Common myeloid progenitor, CD34-positive (primary cell): Measurements from ENCODE around the gene CIRBP.

Experiments
- CTCF ChIA-PET: fragments of 350-600 bp; sonication (Branson Sonifier 250); formaldehyde crosslinking; loops from one replicate; lab custom pipeline; 2021; ENCODE audit warnings: antibody characterized with exemption; lab: Charles Lee
- POLR2A ChIA-PET: fragments of 350-600 bp; sonication (Branson Sonifier 250); formaldehyde crosslinking; loops from one replicate; lab custom pipeline; 2021; ENCODE audit warnings: antibody characterized with exemption; lab: Charles Lee
- DNase-seq, 3 donors: peaks; one replicate each; pipeline versions ENCODE4 v3.0.0 to v3.0.0-alpha.2; 2013
- H3K27ac ChIP-seq, 2 experiments: 1 replicate in 1 of 2; 2 replicates in 1 of 2; pipeline ENCODE4 v1.7.0; 2013; ENCODE audit warnings: inconsistent platforms in 2 of 2, low read length in 2 of 2, mild to moderate bottlenecking in 2 of 2, low read depth in 1 of 2, moderate library complexity in 1 of 2; ENCODE audit not compliant: severe bottlenecking in 2 of 2, insufficient read depth in 1 of 2, poor library complexity in 1 of 2
- H3K27me3 ChIP-seq, 5 experiments: replicated peaks in 2 of 5; 1 replicate in 3 of 5; 2 replicates in 2 of 5; pipeline versions ENCODE4 v1.6.1 to v1.7.0; 2013; ENCODE audit warnings: low read length in 4 of 5, mild to moderate bottlenecking in 2 of 5, moderate library complexity in 2 of 5, inconsistent platforms in 1 of 5; ENCODE audit not compliant: insufficient read depth in 5 of 5, control insufficient read depth in 4 of 5
- H3K36me3 ChIP-seq, 4 experiments: 1 replicate in 2 of 4; 2 replicates in 2 of 4; pipeline versions ENCODE4 v1.6.1 to v1.7.0; 2013; ENCODE audit warnings: low read length in 3 of 4, control low read depth in 1 of 4, mild to moderate bottlenecking in 1 of 4; ENCODE audit not compliant: control insufficient read depth in 4 of 4, insufficient read depth in 4 of 4
- H3K4me1 ChIP-seq, 4 experiments: 1 replicate in 3 of 4; 2 replicates in 1 of 4; pipeline versions ENCODE4 v1.6.1 to v1.7.1; 2013; ENCODE audit warnings: low read length in 3 of 4, mild to moderate bottlenecking in 3 of 4, control low read depth in 1 of 4, inconsistent platforms in 1 of 4, moderate library complexity in 1 of 4; ENCODE audit not compliant: control insufficient read depth in 4 of 4, insufficient read depth in 4 of 4; ENCODE audit errors: control extremely low read depth in 1 of 4
- H3K4me3 ChIP-seq, 7 experiments: 1 replicate in 4 of 7; 2 replicates in 3 of 7; pipeline versions ENCODE4 v1.5.1 to v1.7.0; 2013; ENCODE audit warnings: mild to moderate bottlenecking in 7 of 7, low read length in 6 of 7, moderate library complexity in 6 of 7, inconsistent platforms in 2 of 7, low read depth in 2 of 7, control low read depth in 1 of 7; ENCODE audit not compliant: insufficient read depth in 4 of 7, control insufficient read depth in 1 of 7; ENCODE audit errors: extremely low read depth in 1 of 7
- H3K9me3 ChIP-seq, 5 experiments: 1 replicate in 4 of 5; 2 replicates in 1 of 5; pipeline versions ENCODE4 v1.6.1 to v1.7.1; 2013; ENCODE audit warnings: low read length in 4 of 5, mild to moderate bottlenecking in 2 of 5, inconsistent platforms in 1 of 5, low read depth in 1 of 5, moderate library complexity in 1 of 5; ENCODE audit not compliant: control insufficient read depth in 4 of 5, insufficient read depth in 2 of 5; ENCODE audit errors: control extremely low read depth in 1 of 5
- WGBS: methylation state at CpG from one replicate; pipeline ENCODE4 v1.1.5; 2013; ENCODE audit not compliant: insufficient coverage; 5-methylcytosine and 5-hydroxymethylcytosine counted together

Gene CIRBP

DNA sequence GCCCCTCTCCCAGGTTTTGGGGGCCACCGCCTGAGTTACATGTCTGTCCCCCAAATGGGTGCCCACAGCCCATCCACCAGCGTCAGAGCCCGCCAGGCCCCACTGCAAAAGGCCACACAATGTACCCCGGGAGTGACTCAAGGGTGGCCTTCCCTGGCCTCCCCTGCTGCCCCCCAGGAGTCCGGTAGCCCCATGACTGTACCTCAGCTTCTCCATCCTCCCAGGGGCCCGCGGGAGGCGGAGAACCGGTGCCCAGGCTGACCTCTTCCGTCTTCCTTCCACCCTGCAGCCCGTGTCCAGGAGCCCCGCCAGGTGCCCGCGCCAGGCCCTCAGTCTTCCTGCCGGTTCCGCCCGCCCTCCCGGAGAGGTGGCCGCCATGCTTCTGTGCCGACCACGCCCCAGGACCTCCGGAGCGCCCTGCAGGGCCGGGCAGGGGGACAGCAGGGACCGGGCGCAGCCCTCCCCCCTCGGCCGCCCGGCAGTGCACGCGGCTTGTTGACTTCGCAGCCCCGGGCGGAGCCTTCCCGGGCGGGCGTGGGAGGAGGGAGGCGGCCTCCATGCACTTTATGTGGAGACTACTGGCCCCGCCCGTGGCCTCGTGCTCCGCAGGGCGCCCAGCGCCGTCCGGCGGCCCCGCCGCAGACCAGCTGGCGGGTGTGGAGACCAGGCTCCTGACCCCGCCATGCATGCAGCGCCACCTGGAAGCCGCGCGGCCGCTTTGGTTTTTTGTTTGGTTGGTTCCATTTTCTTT, 41.7 kb upstream of the CIRBP start:
- DNase-seq = no peak
- H3K27ac ChIP-seq = no peak overlapping the region
- ChIA-PET CTCF (interaction anchor here (1.2 kb wide), 1 partner anchor 12 kb away, joined by 3 read pairs; no protein-coding TSS in a partner anchor), POLR2A (no interaction called here)
- H3K4me1 ChIP-seq = peaks cover 0 to 8% (median 2%) of the 10 kb centered on the region in 4 experiments
- no peaks in the 10 kb centered on the region for H3K27me3 ChIP-seq
- no peaks in the 10 kb centered on the region for H3K9me3 ChIP-seq
- WGBS = 97% methylated on average over 53 of the region's 56 CpGs
- H3K36me3 ChIP-seq = peaks cover 2 to 52% (median 32%) of the 10 kb centered on the region in 4 experiments
- H3K4me3 ChIP-seq = no peak overlapping the region

DNA sequence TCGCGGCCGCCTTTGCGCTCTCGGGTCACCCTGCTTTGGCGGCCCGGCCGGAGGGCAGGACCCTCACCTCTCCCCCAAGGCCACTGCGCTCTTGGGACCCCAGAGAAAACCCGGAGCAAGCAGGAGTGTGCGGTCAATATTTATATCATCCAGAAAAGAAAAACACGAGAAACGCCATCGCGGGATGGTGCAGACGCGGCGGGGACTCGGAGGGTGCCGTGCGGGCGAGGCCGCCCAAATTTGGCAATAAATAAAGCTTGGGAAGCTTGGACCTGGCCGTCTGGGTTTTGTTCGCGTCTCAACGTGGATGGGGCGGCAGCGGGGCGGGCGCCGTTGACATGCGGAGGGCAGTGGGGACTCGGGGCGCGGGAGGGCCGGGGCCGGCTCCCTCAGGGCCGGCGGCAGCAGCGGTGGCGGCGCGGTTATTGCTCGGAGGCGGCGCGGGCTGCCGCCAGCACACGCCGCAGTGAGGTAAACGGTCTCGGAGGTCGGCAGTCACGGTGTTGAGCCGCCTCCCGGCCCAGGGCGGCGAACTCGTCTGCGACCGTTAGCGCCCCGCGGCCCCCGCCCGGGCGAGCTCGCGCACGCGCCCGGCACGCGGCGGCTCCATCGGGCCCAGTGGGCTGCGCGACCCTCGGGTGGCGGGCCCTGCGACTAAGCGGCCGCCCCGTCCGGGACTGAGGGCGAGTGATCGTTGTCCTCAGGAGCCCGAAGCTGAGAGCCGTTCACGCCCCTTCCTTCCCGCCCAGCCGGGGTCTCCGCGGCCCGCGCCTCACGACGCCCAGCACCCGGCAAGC, 40.8 kb upstream of the CIRBP start:
- Histone ChIP-seq H3K9me3 (no peaks in the 10 kb centered on the region), H3K4me1 (peaks cover 0 to 13% (median 5%) of the 10 kb centered on the region in 4 experiments), H3K27ac (no peak overlapping the region), H3K36me3 (peaks cover 2 to 43% (median 24%) of the 10 kb centered on the region in 4 experiments), H3K4me3 (no peak overlapping the region), H3K27me3 (no peaks in the 10 kb centered on the region)
- POLR2A ChIA-PET = no interaction called here
- 98% methylated on average over 79 of the region's 100 CpGs for WGBS
- CTCF ChIA-PET = interaction anchor here (1.2 kb wide), 1 partner anchor 11 kb away, joined by 3 read pairs; no protein-coding TSS in a partner anchor
- DNase-seq = no peak

GRCh38 chr19:1229056-1229923, 39.8 kb upstream of the CIRBP start:
- POLR2A ChIA-PET = no interaction called here
- no peak for DNase-seq
- CTCF ChIA-PET = interaction anchor here (1.2 kb wide), 1 partner anchor 8 kb away, joined by 4 read pairs; no protein-coding TSS in a partner anchor
- Histone ChIP-seq H3K36me3 (peaks cover 2 to 34% (median 20%) of the 10 kb centered on the region in 4 experiments), H3K27me3 (no peaks in the 10 kb centered on the region), H3K4me3 (no peak overlapping the region), H3K9me3 (no peaks in the 10 kb centered on the region), H3K27ac (no peak overlapping the region), H3K4me1 (peaks cover 0 to 13% (median 5%) of the 10 kb centered on the region in 4 experiments)
- WGBS = 98% methylated on average over 122 of the region's 158 CpGs

DNA sequence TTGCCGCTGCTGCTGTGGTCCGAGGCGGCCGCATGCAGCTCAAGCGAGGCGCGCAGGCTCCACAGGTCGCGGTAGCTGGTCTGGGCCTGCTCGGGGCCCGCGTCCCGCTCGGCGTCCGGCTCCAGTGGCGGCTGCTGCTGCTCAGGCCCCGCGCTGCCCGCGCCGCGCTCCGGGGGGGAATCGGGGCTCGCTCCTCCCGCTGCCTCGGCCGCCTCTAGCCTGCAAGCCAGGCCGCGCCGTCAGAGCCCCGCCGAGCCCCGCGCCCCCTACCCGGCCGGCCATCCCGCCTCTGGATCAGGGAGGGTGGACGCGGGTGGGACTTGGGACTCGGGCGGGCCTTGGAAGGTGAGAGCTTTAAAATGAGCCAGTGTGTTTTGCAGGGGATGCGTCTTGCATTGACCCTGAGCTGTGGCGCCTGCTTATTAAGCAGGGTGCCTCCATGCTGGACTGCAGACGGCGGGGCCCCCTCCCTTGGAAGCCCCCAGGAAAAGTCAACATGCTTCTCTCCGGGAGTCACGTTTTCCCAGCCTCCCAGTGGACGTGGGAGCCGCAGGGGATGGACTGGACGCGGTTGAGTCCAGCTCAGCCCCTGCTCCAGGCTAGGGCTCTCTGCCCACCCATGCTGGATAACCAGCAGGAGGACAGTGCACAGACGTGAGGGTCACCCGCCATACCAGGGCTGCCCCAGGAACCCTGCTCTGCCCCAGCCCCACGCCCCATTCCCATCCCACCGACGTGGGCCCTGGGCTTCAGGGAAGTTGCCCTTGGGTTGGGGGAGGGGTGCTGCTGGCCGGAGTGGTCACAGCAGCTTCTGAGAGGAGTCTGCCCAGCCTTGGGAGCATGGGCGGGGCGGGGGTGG, 39.0 kb upstream of the CIRBP start:
- Histone ChIP-seq H3K4me3 (no peak overlapping the region), H3K27ac (no peak overlapping the region), H3K27me3 (peaks cover 0 to under 1% (median 0%) of the 10 kb centered on the region in 5 experiments), H3K9me3 (no peaks in the 10 kb centered on the region), H3K4me1 (peaks cover 0 to 13% (median 5%) of the 10 kb centered on the region in 4 experiments), H3K36me3 (peaks cover 2 to 30% (median 15%) of the 10 kb centered on the region in 4 experiments)
- POLR2A ChIA-PET = no interaction called here
- CTCF ChIA-PET = interaction anchor here (1.2 kb wide), 1 partner anchor 9 kb away, joined by 4 read pairs; no protein-coding TSS in a partner anchor
- no peak for DNase-seq
- WGBS = 94% methylated on average over 49 of the region's 61 CpGs

DNA sequence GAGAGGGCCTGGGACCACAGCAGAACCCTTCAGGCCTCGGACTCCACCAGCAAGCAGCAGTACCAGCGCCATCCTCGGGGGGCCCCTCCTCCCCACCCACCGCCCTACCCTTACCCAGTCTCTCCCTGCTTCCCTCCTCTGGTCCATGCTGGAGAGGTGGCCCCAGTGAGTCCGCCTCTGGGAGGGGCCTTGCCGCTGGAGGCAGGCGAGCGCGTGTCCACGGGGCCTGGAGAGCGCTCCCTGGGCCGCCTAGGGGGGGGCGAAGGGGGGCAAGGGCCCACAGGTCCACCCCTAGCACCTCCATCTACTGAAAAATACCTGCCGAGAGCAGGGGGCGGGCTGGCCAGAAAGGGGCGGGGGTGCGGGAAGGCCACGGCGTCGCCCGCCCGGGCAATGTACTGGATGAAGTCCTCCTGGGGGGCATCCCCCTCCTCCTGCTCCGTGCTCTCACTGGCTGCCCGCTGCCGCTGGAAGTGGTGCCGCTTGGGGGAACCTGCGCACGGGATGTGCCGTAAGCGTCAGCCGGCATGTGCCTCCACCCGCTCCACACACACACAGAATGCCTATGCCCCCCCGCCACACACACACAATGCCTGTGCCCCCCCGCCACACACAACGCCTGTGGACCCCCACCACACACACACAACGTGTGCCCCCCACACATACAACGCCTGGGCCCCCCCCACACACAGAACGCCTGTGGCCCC, 38.2 kb upstream of the CIRBP start:
- Histone ChIP-seq H3K27ac (no peak overlapping the region), H3K4me3 (no peak overlapping the region), H3K36me3 (peaks cover 2 to 24% (median 12%) of the 10 kb centered on the region in 4 experiments), H3K9me3 (no peaks in the 10 kb centered on the region), H3K4me1 (peaks cover 0 to 13% (median 5%) of the 10 kb centered on the region in 4 experiments), H3K27me3 (peaks cover 0 to 8% (median 0%) of the 10 kb centered on the region in 5 experiments)
- WGBS = 93% methylated on average over 8 of the region's 38 CpGs
- ChIA-PET CTCF (no interaction called here), POLR2A (no interaction called here)
- no peak for DNase-seq
